ENCODE results near the gene PTPRN2.

The PTPRN2 gene

GRCh38 chr7:158084555-158084954 is 503.1 kb downstream of the PTPRN2 start:
- H3K27me3 ChIP-seq (ENCODE audit: control insufficient read depth in 3 of 3, insufficient read depth in 3 of 3, low read depth in 1 of 3, low read length in 3 of 3): peaks cover 0 to 2% (median 1%) of the 10 kb centered on the region in 3 experiments
- WGBS, 2 donors (ENCODE audit: extremely low coverage in 2 of 2, insufficient read length in 2 of 2, insufficient replicate concordance in 1 of 2): no CpG with 5 or more reads among the region's 18 CpGs
- DNase-seq (ENCODE audit: low spot score): no peak

GRCh38 chr7:158083526-158084310 is 503.9 kb downstream of the PTPRN2 start:
- DNase-seq (ENCODE audit: low spot score): no peak
- H3K4me3 ChIP-seq (ENCODE audit: low read length in 2 of 2): no peak overlapping the region
- H3K18ac ChIP-seq (ENCODE audit: low read length): peak overlapping the region; percentile 75
- peak overlapping the region; percentile 66 for H3K23ac ChIP-seq (ENCODE audit: low read depth, low read length, poor library complexity)
- H2AK5ac ChIP-seq (ENCODE audit: low read depth, low read length): no peak overlapping the region
- no peak overlapping the region for H3K4me2 ChIP-seq (ENCODE audit: insufficient read depth, low read length, poor library complexity, severe bottlenecking)
- no peak overlapping the region for H3K4ac ChIP-seq (ENCODE audit: low read length)
- no peak overlapping the region for H2AFZ ChIP-seq (ENCODE audit: low read length)
- H3K9me3 ChIP-seq (replicated peaks in 1 of 2; ENCODE audit: control insufficient read depth in 2 of 2, insufficient read depth in 1 of 2, low read depth in 1 of 2, low read length in 2 of 2): peaks cover 0 to 10% of the 10 kb centered on the region in 2 donors
- no peak overlapping the region for H4K8ac ChIP-seq (ENCODE audit: low read depth, low read length)
- no peaks in the 10 kb centered on the region for H3K36me3 ChIP-seq (replicated peaks in 1 of 2; ENCODE audit: control insufficient read depth in 2 of 2, insufficient read depth in 2 of 2, low read length in 2 of 2)
- H3K9ac ChIP-seq (ENCODE audit: low read depth, low read length, poor library complexity): no peak overlapping the region
- H2BK15ac ChIP-seq (ENCODE audit: low read length): no peak overlapping the region
- no peak overlapping the region for H2BK5ac ChIP-seq (ENCODE audit: low read length)
- no peak overlapping the region for H3K27ac ChIP-seq (replicated peaks; ENCODE audit: low read length)
- no peak overlapping the region for H2BK12ac ChIP-seq (ENCODE audit: low read length)
- no peak overlapping the region for H3K14ac ChIP-seq (ENCODE audit: low read length)
- H3K79me1 ChIP-seq (ENCODE audit: low read depth, low read length): no peaks in the 10 kb centered on the region
- no CpG with 5 or more reads among the region's 28 CpGs for WGBS, 2 donors (ENCODE audit: extremely low coverage in 2 of 2, insufficient read length in 2 of 2, insufficient replicate concordance in 1 of 2)
- H3K27me3 ChIP-seq (ENCODE audit: control insufficient read depth in 3 of 3, insufficient read depth in 3 of 3, low read depth in 1 of 3, low read length in 3 of 3): peaks cover 0 to 2% (median 1%) of the 10 kb centered on the region in 3 experiments
- peak overlapping the region; percentile 86 for H4K91ac ChIP-seq (ENCODE audit: low read depth, low read length, poor library complexity)
- H2BK120ac ChIP-seq (ENCODE audit: low read depth, low read length): no peak overlapping the region
- no peaks in the 10 kb centered on the region for H3K4me1 ChIP-seq (ENCODE audit: control insufficient read depth in 2 of 2, insufficient read depth in 1 of 2, low read depth in 1 of 2, low read length in 2 of 2)

More at GRCh38 chr7:158084555-158084954, 503.1 kb downstream of the PTPRN2 start:
- peak overlapping the region; percentile 4 for H3K23ac ChIP-seq (ENCODE audit: low read depth, low read length, poor library complexity)
- H3K4me2 ChIP-seq (ENCODE audit: insufficient read depth, low read length, poor library complexity, severe bottlenecking): no peak overlapping the region
- peaks cover 0 to 10% of the 10 kb centered on the region in 2 donors for H3K9me3 ChIP-seq (replicated peaks in 1 of 2; ENCODE audit: control insufficient read depth in 2 of 2, insufficient read depth in 1 of 2, low read depth in 1 of 2, low read length in 2 of 2)
- H3K4me1 ChIP-seq (ENCODE audit: control insufficient read depth in 2 of 2, insufficient read depth in 1 of 2, low read depth in 1 of 2, low read length in 2 of 2): no peaks in the 10 kb centered on the region
- H3K14ac ChIP-seq (ENCODE audit: low read length): no peak overlapping the region
- no peak overlapping the region for H2BK120ac ChIP-seq (ENCODE audit: low read depth, low read length)
- no peak overlapping the region for H2BK12ac ChIP-seq (ENCODE audit: low read length)
- H2AK5ac ChIP-seq (ENCODE audit: low read depth, low read length): no peak overlapping the region
- no peaks in the 10 kb centered on the region for H3K36me3 ChIP-seq (replicated peaks in 1 of 2; ENCODE audit: control insufficient read depth in 2 of 2, insufficient read depth in 2 of 2, low read length in 2 of 2)
- H4K8ac ChIP-seq (ENCODE audit: low read depth, low read length): peak overlapping the region; percentile 30
- H3K4ac ChIP-seq (ENCODE audit: low read length): no peak overlapping the region
- H4K91ac ChIP-seq (ENCODE audit: low read depth, low read length, poor library complexity): no peak overlapping the region
- H2AFZ ChIP-seq (ENCODE audit: low read length): no peak overlapping the region
- H3K18ac ChIP-seq (ENCODE audit: low read length): no peak overlapping the region
- H3K27ac ChIP-seq (replicated peaks; ENCODE audit: low read length): no peak overlapping the region
- H2BK15ac ChIP-seq (ENCODE audit: low read length): no peak overlapping the region
- H3K79me1 ChIP-seq (ENCODE audit: low read depth, low read length): no peaks in the 10 kb centered on the region
- no peak overlapping the region for H3K4me3 ChIP-seq (ENCODE audit: low read length in 2 of 2)
- H2BK5ac ChIP-seq (ENCODE audit: low read length): no peak overlapping the region
- H3K9ac ChIP-seq (ENCODE audit: low read depth, low read length, poor library complexity): no peak overlapping the region

- no peaks in the 10 kb centered on the region for H3K79me1 ChIP-seq (ENCODE audit: low read depth, low read length)
- H3K9ac ChIP-seq (ENCODE audit: low read depth, low read length, poor library complexity): no peak overlapping the region
- no peak overlapping the region for H3K23ac ChIP-seq (ENCODE audit: low read depth, low read length, poor library complexity)
- no peak overlapping the region for H2BK15ac ChIP-seq (ENCODE audit: low read length)
- H3K4me3 ChIP-seq (ENCODE audit: low read length in 2 of 2): no peak overlapping the region
- peaks cover 0 to 2% (median 1%) of the 10 kb centered on the region in 3 experiments for H3K27me3 ChIP-seq (ENCODE audit: control insufficient read depth in 3 of 3, insufficient read depth in 3 of 3, low read depth in 1 of 3, low read length in 3 of 3)
- H2BK120ac ChIP-seq (ENCODE audit: low read depth, low read length): no peak overlapping the region
- WGBS, 2 donors (ENCODE audit: extremely low coverage in 2 of 2, insufficient read length in 2 of 2, insufficient replicate concordance in 1 of 2): no CpG with 5 or more reads among the region's 8 CpGs
- no peak overlapping the region for H2AFZ ChIP-seq (ENCODE audit: low read length)
- H3K14ac ChIP-seq (ENCODE audit: low read length): no peak overlapping the region
- H3K18ac ChIP-seq (ENCODE audit: low read length): no peak overlapping the region
- H3K4me1 ChIP-seq (ENCODE audit: control insufficient read depth in 2 of 2, insufficient read depth in 1 of 2, low read depth in 1 of 2, low read length in 2 of 2): no peaks in the 10 kb centered on the region
- no peak overlapping the region for H2AK5ac ChIP-seq (ENCODE audit: low read depth, low read length)
- no peak overlapping the region for H3K27ac ChIP-seq (replicated peaks; ENCODE audit: low read length)
- H3K9me3 ChIP-seq (replicated peaks in 1 of 2; ENCODE audit: control insufficient read depth in 2 of 2, insufficient read depth in 1 of 2, low read depth in 1 of 2, low read length in 2 of 2): peaks cover 0 to 10% of the 10 kb centered on the region in 2 donors
- no peak overlapping the region for H4K91ac ChIP-seq (ENCODE audit: low read depth, low read length, poor library complexity)
- H3K36me3 ChIP-seq (replicated peaks in 1 of 2; ENCODE audit: control insufficient read depth in 2 of 2, insufficient read depth in 2 of 2, low read length in 2 of 2): no peaks in the 10 kb centered on the region
- no peak overlapping the region for H3K4me2 ChIP-seq (ENCODE audit: insufficient read depth, low read length, poor library complexity, severe bottlenecking)
- DNase-seq (ENCODE audit: low spot score): no peak
- H2BK12ac ChIP-seq (ENCODE audit: low read length): no peak overlapping the region
- no peak overlapping the region for H4K8ac ChIP-seq (ENCODE audit: low read depth, low read length)
- no peak overlapping the region for H3K4ac ChIP-seq (ENCODE audit: low read length)
- H2BK5ac ChIP-seq (ENCODE audit: low read length): no peak overlapping the region
These were observed 504.9 kb downstream of the PTPRN2 start for GRCh38 chr7:158082761-158083160.

- Histone ChIP-seq H3K23ac (ENCODE audit: low read depth, low read length, poor library complexity) (peak overlapping the region; percentile 70), H3K4ac (ENCODE audit: low read length) (no peak overlapping the region), H3K79me1 (ENCODE audit: low read depth, low read length) (no peaks in the 10 kb centered on the region), H3K9me3 (replicated peaks in 1 of 2; ENCODE audit: control insufficient read depth in 2 of 2, insufficient read depth in 1 of 2, low read depth in 1 of 2, low read length in 2 of 2) (peaks cover 0 to 10% of the 10 kb centered on the region in 2 donors), H2BK15ac (ENCODE audit: low read length) (no peak overlapping the region), H3K27ac (replicated peaks; ENCODE audit: low read length) (no peak overlapping the region), H2BK12ac (ENCODE audit: low read length) (no peak overlapping the region), H3K9ac (ENCODE audit: low read depth, low read length, poor library complexity) (no peak overlapping the region), H3K27me3 (ENCODE audit: control insufficient read depth in 3 of 3, insufficient read depth in 3 of 3, low read depth in 1 of 3, low read length in 3 of 3) (peaks cover 0 to 14% (median 0%) of the 10 kb centered on the region in 3 experiments), H4K8ac (ENCODE audit: low read depth, low read length) (no peak overlapping the region), H2AFZ (ENCODE audit: low read length) (no peak overlapping the region), H3K4me2 (ENCODE audit: insufficient read depth, low read length, poor library complexity, severe bottlenecking) (no peak overlapping the region), H3K18ac (ENCODE audit: low read length) (peak overlapping the region; percentile 25), H3K4me3 (ENCODE audit: low read length in 2 of 2) (peak overlapping the region in 1 of 2 donors; percentile 69), H3K14ac (ENCODE audit: low read length) (peak overlapping the region; percentile 59), H2AK5ac (ENCODE audit: low read depth, low read length) (no peak overlapping the region), H4K91ac (ENCODE audit: low read depth, low read length, poor library complexity) (no peak overlapping the region), H3K36me3 (replicated peaks in 1 of 2; ENCODE audit: control insufficient read depth in 2 of 2, insufficient read depth in 2 of 2, low read length in 2 of 2) (no peaks in the 10 kb centered on the region), H2BK120ac (ENCODE audit: low read depth, low read length) (no peak overlapping the region), H2BK5ac (ENCODE audit: low read length) (no peak overlapping the region), H3K4me1 (ENCODE audit: control insufficient read depth in 2 of 2, insufficient read depth in 1 of 2, low read depth in 1 of 2, low read length in 2 of 2) (peaks cover 3% of the 10 kb centered on the region in 2 donors)
- no peak for DNase-seq (ENCODE audit: low spot score)
- WGBS, 2 donors (ENCODE audit: extremely low coverage in 2 of 2, insufficient read length in 2 of 2, insufficient replicate concordance in 1 of 2): no CpG with 5 or more reads among the region's 21 CpGs
These were observed 506.7 kb downstream of the PTPRN2 start for GRCh38 chr7:158080899-158081445.
